Spinal cord (tissue), 10 donors: ENCODE data around the gene FRG2. TPM values are rescaled to one million over a fixed set of nuclear protein-coding genes. Genes with fewer than 3 reads are reported as not detected.
"Not testable (repeated sequence)": the region's sequence is repeated elsewhere in the genome, so short reads cannot be mapped to it uniquely, and the experiment has no call there.

Source experiments
- DNase-seq, 6 donors: peaks; one replicate each; pipeline versions ENCODE4 v3.0.0 to v3.0.0-alpha.2; 2013 to 2015; ENCODE audit warnings: low spot score in 6 of 6, low read depth in 4 of 6
- H3K27ac ChIP-seq: one replicate; pipeline ENCODE4 v1.5.1; 2013; ENCODE audit warnings: low read depth, low read length, control low read depth
- H3K27me3 ChIP-seq: one replicate; pipeline ENCODE4 v1.6.1; 2013; ENCODE audit warnings: low read length; ENCODE audit not compliant: control insufficient read depth, insufficient read depth
- H3K36me3 ChIP-seq: one replicate; pipeline ENCODE4 v1.6.1; 2013; ENCODE audit warnings: low read length; ENCODE audit not compliant: control insufficient read depth, insufficient read depth
- H3K4me1 ChIP-seq: one replicate; pipeline ENCODE4 v1.6.1; 2013; ENCODE audit warnings: low read length; ENCODE audit not compliant: control insufficient read depth, insufficient read depth
- H3K4me3 ChIP-seq: one replicate; pipeline ENCODE4 v1.5.1; 2013; ENCODE audit warnings: low read depth, low read length, control low read depth
- H3K9me3 ChIP-seq: one replicate; pipeline ENCODE4 v1.6.1; 2013; ENCODE audit warnings: low read length; ENCODE audit not compliant: control insufficient read depth, insufficient read depth
- WGBS: methylation state at CpG from one replicate; pipeline ENCODE4 v1.1.5; 2013; ENCODE audit warnings: missing lambda C conversion rate; ENCODE audit not compliant: insufficient coverage; 5-methylcytosine and 5-hydroxymethylcytosine counted together
- long read RNA-seq, 4 donors: transcript quantifications; one replicate each; lab custom pipeline, GENCODE V29; 2026
- polyA plus RNA-seq, 2 donors: library from polyadenylated mRNA; unstranded; fragments of 120-200 nt; gene quantifications; one replicate each; pipeline ENCODE4 v1.2.1, GENCODE V29; 2013; ENCODE audit not compliant: insufficient read length in 2 of 2
- total RNA-seq, 2 donors: library from RNA; depleted of rRNA in 1 of 2; stranded (reverse); fragments of 120-200 nt in 1 of 2; fragments of >200 nt in 1 of 2; gene quantifications; one replicate each; pipeline versions ENCODE4 v1.2.3 to v1.2.4, GENCODE V29; 2013 to 2014
- donor health status: healthy.

The FRG2 gene
- total RNA-seq (not detected), polyA plus RNA-seq (not detected)
- long read RNA-seq, donor 1, result 0 reads
- long read RNA-seq, donor 2, result 0 reads
- long read RNA-seq, donor 3, result 0 reads
- long read RNA-seq, donor 4, result 0 reads

DNA sequence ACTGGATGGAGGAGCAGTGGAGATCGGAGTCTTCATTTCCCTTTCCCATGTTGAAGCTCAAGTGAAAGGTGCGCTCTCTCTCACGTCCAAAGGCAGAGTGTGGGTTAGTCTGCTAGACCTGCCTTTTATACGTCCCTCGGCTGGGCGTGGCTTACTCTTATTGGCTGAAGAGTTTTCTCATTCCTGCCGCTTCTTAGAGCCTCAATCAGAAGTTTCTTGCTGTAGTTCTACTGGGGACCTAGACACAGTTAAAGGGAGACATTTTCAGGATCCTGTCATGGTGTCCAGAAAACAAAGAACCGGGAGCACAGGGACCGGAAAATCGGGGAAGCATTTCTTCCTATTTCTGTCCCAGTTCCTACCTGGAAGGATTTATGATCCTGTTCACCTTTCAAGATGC is at the start of gene FRG2:
FRG2 (minus strand) TSS at position 101 of the 400 bp plus-strand sequence; CDS start at position 49, 52 bp downstream.
- H3K9me3 ChIP-seq, H3K27me3 ChIP-seq, H3K4me1 ChIP-seq, DNase-seq, H3K27ac ChIP-seq, H3K4me3 ChIP-seq, H3K36me3 ChIP-seq: not testable (repeated sequence)
- no CpG with 5 or more reads among the region's 10 CpGs for WGBS

GRCh38 chr4:190068351-190068750 is 41.3 kb upstream of the FRG2 start:
- not testable (repeated sequence) for H3K4me3 ChIP-seq, H3K9me3 ChIP-seq, DNase-seq, H3K36me3 ChIP-seq, H3K27ac ChIP-seq, H3K4me1 ChIP-seq, H3K27me3 ChIP-seq
- WGBS, result 37% methylated on average over 28 of the region's 45 CpGs

DNA sequence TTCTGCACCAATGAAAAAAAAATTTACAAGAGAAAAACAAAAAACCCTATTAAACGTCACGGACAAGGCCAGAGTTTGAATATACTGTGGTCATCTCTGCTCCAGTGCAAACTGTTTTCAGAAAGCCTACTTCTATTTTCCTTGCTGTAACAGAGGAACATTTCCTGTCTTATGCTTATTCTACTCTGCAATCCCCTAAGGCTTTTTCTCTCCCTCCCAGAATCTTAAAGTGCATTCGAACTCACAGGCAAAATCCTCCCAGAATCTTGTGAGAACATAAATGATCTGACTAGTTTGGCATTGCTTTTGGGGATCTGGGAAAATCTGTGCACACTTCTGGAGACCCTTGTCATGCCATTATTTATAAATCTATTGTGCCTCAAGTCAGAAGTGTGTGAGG is 37.7 kb upstream of the FRG2 start:
- H3K9me3 ChIP-seq, H3K27me3 ChIP-seq, H3K4me3 ChIP-seq, DNase-seq, H3K27ac ChIP-seq, H3K36me3 ChIP-seq, H3K4me1 ChIP-seq: not testable (repeated sequence)
- 14% methylated on average over 2 of the region's 3 CpGs for WGBS

DNA sequence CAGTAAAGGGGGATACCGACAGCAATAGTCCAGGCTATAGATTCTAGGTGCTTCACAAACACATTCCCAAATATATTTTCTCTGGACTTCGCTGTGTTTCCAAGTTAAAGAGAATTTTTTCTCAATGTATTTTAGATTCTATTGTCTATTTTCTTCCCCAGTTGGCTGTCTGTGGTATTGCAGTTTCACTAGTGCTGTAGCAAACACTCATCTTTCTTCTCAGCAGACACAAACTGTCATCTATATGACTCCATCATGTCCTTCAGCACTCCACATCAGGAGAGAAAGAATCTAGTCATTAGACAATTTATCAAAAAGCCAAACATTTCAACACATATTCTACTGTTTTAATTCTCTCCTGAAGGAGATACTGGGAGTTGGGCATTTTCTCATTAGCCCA is 37.3 kb upstream of the FRG2 start, which contains the start of gene DBET:
DBET (plus strand) TSS at position 161 of the 400 bp plus-strand sequence.
- not testable (repeated sequence) for H3K36me3 ChIP-seq, H3K4me3 ChIP-seq, H3K9me3 ChIP-seq, DNase-seq, H3K27me3 ChIP-seq, H3K4me1 ChIP-seq, H3K27ac ChIP-seq
- no CpG with 5 or more reads among the region's 2 CpGs for WGBS

DNA sequence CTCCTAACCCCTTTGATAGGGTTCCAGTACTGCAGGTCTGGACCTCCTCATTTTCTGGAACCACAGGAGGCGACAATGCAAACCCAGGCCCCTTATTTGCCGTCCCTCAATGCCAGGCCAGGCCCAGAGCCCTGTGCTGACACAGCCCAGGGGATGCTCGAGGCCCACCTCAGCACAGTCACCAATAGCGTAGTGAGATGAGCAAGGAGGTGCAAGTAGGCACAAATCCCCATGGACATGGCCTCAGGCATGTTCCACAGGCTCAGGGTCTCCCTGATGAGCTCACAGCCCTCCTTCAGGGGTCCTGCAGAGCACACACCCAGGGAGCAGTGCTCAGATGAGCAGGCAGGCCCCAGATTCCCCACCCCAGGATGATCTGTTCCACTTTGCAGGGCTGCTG is 31.9 kb upstream of the FRG2 start:
- not testable (repeated sequence) for H3K36me3 ChIP-seq, H3K27me3 ChIP-seq, H3K4me3 ChIP-seq, H3K9me3 ChIP-seq, H3K27ac ChIP-seq, DNase-seq, H3K4me1 ChIP-seq
- 61% methylated on average over 2 of the region's 4 CpGs for WGBS

DNA sequence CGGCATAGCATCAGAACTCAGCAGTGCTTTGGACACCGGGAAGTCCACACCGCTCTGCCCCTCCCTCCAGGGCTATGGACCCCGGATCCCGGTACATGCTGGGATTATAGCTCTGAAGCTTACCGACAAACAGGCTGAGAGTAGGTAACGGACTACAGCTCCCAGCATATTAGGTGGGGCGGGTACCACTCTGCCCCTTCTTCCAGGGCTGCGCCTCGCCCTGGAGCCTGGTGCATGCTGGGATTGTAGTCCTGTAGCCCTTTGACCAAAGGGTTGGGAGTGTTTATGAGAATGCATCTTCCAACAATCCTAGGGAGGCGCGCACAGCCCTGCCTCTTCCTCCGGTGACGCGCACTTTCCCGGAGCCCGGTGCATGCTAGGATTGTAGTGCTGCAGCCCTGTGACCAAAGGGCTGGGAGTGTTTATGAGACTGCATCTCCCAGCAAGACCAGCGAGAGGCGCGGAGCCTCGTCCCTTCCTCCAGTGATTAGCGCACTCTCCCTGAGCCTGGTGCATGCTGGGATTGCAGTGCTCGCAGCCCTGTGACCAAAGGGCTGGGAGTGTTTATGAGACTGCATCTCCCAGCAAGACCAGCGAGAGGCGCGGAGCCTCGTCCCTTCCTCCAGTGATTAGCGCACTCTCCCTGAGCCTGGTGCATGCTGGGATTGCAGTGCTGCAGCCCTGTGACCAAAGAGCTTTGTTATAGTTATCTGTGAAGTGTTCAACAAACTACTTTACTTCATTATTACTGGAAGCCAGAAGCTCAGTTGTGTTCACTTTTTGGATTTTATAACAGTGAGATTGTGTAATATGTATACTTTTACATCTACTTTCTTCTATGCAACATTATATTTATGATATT is 22.6 kb upstream of the FRG2 start:
- H3K4me3 ChIP-seq, H3K36me3 ChIP-seq, DNase-seq, H3K9me3 ChIP-seq, H3K27ac ChIP-seq, H3K4me1 ChIP-seq, H3K27me3 ChIP-seq: not testable (repeated sequence)
- WGBS, result no CpG with 5 or more reads among the region's 28 CpGs

GRCh38 chr4:190047627-190048026 is 20.6 kb upstream of the FRG2 start:
- H3K4me1 ChIP-seq, H3K27ac ChIP-seq, H3K27me3 ChIP-seq, H3K36me3 ChIP-seq, H3K9me3 ChIP-seq, DNase-seq, H3K4me3 ChIP-seq: not testable (repeated sequence)
- no CpG with 5 or more reads among the region's 12 CpGs for WGBS

DNA sequence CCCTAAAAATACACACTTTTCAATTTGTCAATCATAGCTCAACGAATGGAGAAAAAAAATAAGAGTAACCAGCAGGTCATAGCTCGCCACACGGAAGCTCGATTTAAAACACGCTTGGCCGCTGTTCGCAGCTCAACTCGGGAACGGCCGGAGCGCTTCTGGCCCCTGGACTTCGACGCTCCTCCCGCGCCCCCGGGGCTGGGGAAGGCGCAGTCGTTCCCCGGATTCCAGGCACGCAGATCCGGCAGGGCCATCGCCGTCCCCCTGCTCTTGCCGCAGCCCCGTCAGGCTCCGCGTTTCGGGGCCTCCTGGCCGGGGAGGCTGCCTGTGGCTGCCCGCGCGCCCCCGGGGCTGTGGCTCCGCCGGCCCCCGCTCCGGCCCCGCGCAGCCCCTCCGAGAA is 13.8 kb upstream of the FRG2 start:
- not testable (repeated sequence) for DNase-seq, H3K4me1 ChIP-seq, H3K36me3 ChIP-seq, H3K27me3 ChIP-seq, H3K4me3 ChIP-seq, H3K9me3 ChIP-seq, H3K27ac ChIP-seq
- WGBS, result 13% methylated on average over 18 of the region's 40 CpGs

- H3K36me3 ChIP-seq, H3K4me3 ChIP-seq, H3K4me1 ChIP-seq, H3K9me3 ChIP-seq, H3K27ac ChIP-seq, DNase-seq, H3K27me3 ChIP-seq: not testable (repeated sequence)
- WGBS, result no CpG with 5 or more reads among the region's 39 CpGs
These were observed 10.8 kb upstream of the FRG2 start for GRCh38 chr4:190037704-190038388.

DNA sequence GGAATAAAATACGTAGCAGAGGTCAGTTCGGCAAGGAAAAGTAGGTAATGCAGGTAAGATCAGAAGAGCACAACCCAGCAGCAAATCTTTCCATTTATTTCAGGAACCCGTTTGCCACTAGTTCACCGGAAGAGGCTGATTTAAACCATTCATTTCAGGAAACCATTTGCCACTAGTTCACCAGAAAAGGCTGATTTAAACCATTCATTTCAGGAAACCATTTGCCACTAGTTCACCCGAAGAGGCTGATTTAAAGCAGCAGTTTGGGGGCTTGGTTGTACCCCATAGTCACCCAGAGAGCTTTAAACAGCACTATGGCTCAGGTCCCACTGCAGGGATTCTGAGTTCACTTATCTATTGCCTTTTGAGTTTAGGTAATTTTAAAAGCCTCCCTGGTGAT is 4.2 kb upstream of the FRG2 start:
- not testable (repeated sequence) for H3K4me3 ChIP-seq, H3K4me1 ChIP-seq, H3K36me3 ChIP-seq, H3K27me3 ChIP-seq, H3K9me3 ChIP-seq, DNase-seq, H3K27ac ChIP-seq
- WGBS, result no CpG with 5 or more reads among the region's 5 CpGs
